IMR-90 (cell line): Measurements from ENCODE around the gene DAPK3. TPM values are rescaled to one million over a fixed set of nuclear protein-coding genes. Genes with fewer than 3 reads are reported as not detected.

Experiments used
- ATAC-seq: fragments of 200-7000 bp; cut with Tn5 transposase; 2 replicates; pipeline ENCODE4 v1.9.1; 2020; ENCODE audit warnings: low read depth, mild to moderate bottlenecking, moderate library complexity
- BruUV-seq: library from RNA; stranded (reverse); fragments of 400-500 nt; replicated peaks from 2 replicates; lab custom pipeline; 2021; lab: Mats Ljungman, UMichigan
- CTCF ChIA-PET: fragments of 300-600 bp; formaldehyde crosslinking; extraction: SDS; loops from one replicate; lab custom pipeline; 2021; ENCODE audit warnings: antibody characterized with exemption; lab: Yijun Ruan, JAX
- POLR2A ChIA-PET: fragments of 300-600 bp; sonication (Branson Sonifier 250); formaldehyde crosslinking; loops from one replicate; lab custom pipeline; 2022; ENCODE audit warnings: antibody characterized with exemption; ENCODE audit not compliant: unreplicated experiment; lab: Charles Lee
- DNase-seq: peaks from one replicate; pipeline ENCODE4 v3.0.0; 2013
- H2AFZ ChIP-seq: replicated peaks from 2 replicates; pipeline ENCODE3; 2013; ENCODE audit warnings: low read length, mild to moderate bottlenecking; ENCODE audit not compliant: poor library complexity
- H2AK5ac ChIP-seq: 2 replicates; pipeline ENCODE4 v1.6.1; 2013; ENCODE audit warnings: low read depth, low read length, inconsistent platforms
- H2AK9ac ChIP-seq: replicated peaks from 2 replicates; pipeline ENCODE3; 2013; ENCODE audit warnings: mild to moderate bottlenecking, low read depth, low read length, moderate library complexity; ENCODE audit not compliant: poor library complexity
- H2BK120ac ChIP-seq: 2 replicates; pipeline ENCODE4 v1.6.1; 2013; ENCODE audit warnings: low read depth, low read length, inconsistent platforms
- H2BK15ac ChIP-seq: 3 replicates; pipeline ENCODE4 v1.6.1; 2013; ENCODE audit warnings: low read depth, low read length, inconsistent platforms
- H2BK20ac ChIP-seq: 2 replicates; pipeline ENCODE4 v1.6.1; 2013; ENCODE audit warnings: low read depth, mild to moderate bottlenecking, inconsistent platforms, low read length, moderate library complexity
- H2BK5ac ChIP-seq: 2 replicates; pipeline ENCODE4 v1.6.1; 2013; ENCODE audit warnings: mild to moderate bottlenecking, low read depth, low read length, inconsistent platforms; ENCODE audit not compliant: poor library complexity, severe bottlenecking
- H3K14ac ChIP-seq: replicated peaks from 2 replicates; pipeline ENCODE4 v1.6.1; 2013; ENCODE audit warnings: low read depth, low read length, inconsistent platforms
- H3K18ac ChIP-seq: 2 replicates; pipeline ENCODE4 v1.6.1; 2013; ENCODE audit warnings: low read depth, low read length, control low read depth
- H3K23ac ChIP-seq: 2 replicates; pipeline ENCODE4 v1.6.1; 2013; ENCODE audit warnings: low read depth, low read length, inconsistent platforms
- H3K27ac ChIP-seq: 2 replicates; pipeline ENCODE4 v1.5.1; 2013; ENCODE audit warnings: mild to moderate bottlenecking, control low read depth, low read length; ENCODE audit not compliant: insufficient read depth
- H3K27me3 ChIP-seq: 2 replicates; pipeline ENCODE4 v1.6.1; 2013; ENCODE audit warnings: low read length; ENCODE audit not compliant: control insufficient read depth, insufficient read depth
- H3K36me3 ChIP-seq: 2 replicates; pipeline ENCODE4 v1.6.1; 2013; ENCODE audit warnings: low read length, mixed read lengths; ENCODE audit not compliant: control insufficient read depth, insufficient read depth
- H3K4ac ChIP-seq: 2 replicates; pipeline ENCODE4 v1.6.1; 2013; ENCODE audit warnings: low read depth, low read length, inconsistent platforms
- H3K4me1 ChIP-seq: 2 replicates; pipeline ENCODE4 v1.6.1; 2013; ENCODE audit warnings: low read length, mixed read lengths; ENCODE audit not compliant: control insufficient read depth, insufficient read depth
- H3K4me2 ChIP-seq: 2 replicates; pipeline ENCODE4 v1.6.1; 2013; ENCODE audit warnings: low read depth, mild to moderate bottlenecking, control low read depth, low read length, moderate library complexity
- H3K4me3 ChIP-seq: 2 replicates; pipeline ENCODE4 v1.5.1; 2013; ENCODE audit warnings: low read depth, mild to moderate bottlenecking, control low read depth, low read length, moderate library complexity; ENCODE audit not compliant: insufficient read depth
- H3K56ac ChIP-seq: 2 replicates; pipeline ENCODE4 v1.6.1; 2013; ENCODE audit warnings: low read length, inconsistent platforms; ENCODE audit not compliant: insufficient read depth; ENCODE audit errors: extremely low read depth
- H3K79me1 ChIP-seq, 2 experiments: 2 replicates each; pipeline ENCODE4 v1.6.1; 2013; ENCODE audit warnings: low read length in 2 of 2, inconsistent platforms in 1 of 2, low read depth in 1 of 2
- H3K9ac ChIP-seq: 2 replicates; pipeline ENCODE4 v1.6.1; 2013; ENCODE audit warnings: low read depth, low read length, control low read depth
- H3K9me1 ChIP-seq: 2 replicates; pipeline ENCODE4 v1.6.1; 2013; ENCODE audit warnings: low read length, inconsistent platforms; ENCODE audit not compliant: insufficient read depth
- H3K9me3 ChIP-seq: 2 replicates; pipeline ENCODE4 v1.6.1; 2013; ENCODE audit warnings: low read length; ENCODE audit not compliant: control insufficient read depth, insufficient read depth
- H4K20me1 ChIP-seq: 2 replicates; pipeline ENCODE4 v1.6.1; 2013; ENCODE audit warnings: low read length, inconsistent platforms; ENCODE audit not compliant: insufficient read depth
- H4K5ac ChIP-seq: 2 replicates; pipeline ENCODE4 v1.6.1; 2013; ENCODE audit warnings: mild to moderate bottlenecking, low read depth, low read length, control low read depth
- H4K8ac ChIP-seq, 2 experiments: 2 replicates each; pipeline ENCODE4 v1.6.1; 2013; ENCODE audit warnings: low read depth in 2 of 2, low read length in 2 of 2, control low read depth in 1 of 2, inconsistent platforms in 1 of 2
- H4K91ac ChIP-seq: 2 replicates; pipeline ENCODE4 v1.6.1; 2013; ENCODE audit warnings: low read depth, low read length, inconsistent platforms; ENCODE audit not compliant: insufficient read depth
- BHLHE40 ChIP-seq: fragments of 150-350 bp; IDR thresholded peaks from 2 replicates; pipeline ENCODE4 v1.6.1; 2016; ENCODE audit warnings: mild to moderate bottlenecking, low read depth, low read length
- CEBPB ChIP-seq: IDR thresholded peaks from 2 replicates; pipeline ENCODE4 v1.6.1; 2012; ENCODE audit warnings: low read depth, low read length, improper control_type of control experiment
- CHD1 ChIP-seq: IDR thresholded peaks from 2 replicates; pipeline ENCODE4 v1.6.1; 2012; ENCODE audit warnings: low read depth, low read length, improper control_type of control experiment
- MAFK ChIP-seq: IDR thresholded peaks from 2 replicates; pipeline ENCODE4 v1.6.1; 2012; ENCODE audit warnings: low read depth, low read length, improper control_type of control experiment
- MAZ ChIP-seq: IDR thresholded peaks from 2 replicates; pipeline ENCODE4 v1.6.1; 2012; ENCODE audit warnings: low read depth, mild to moderate bottlenecking, low read length, improper control_type of control experiment, moderate library complexity, borderline replicate concordance
- MXI1 ChIP-seq: IDR thresholded peaks from 2 replicates; pipeline ENCODE4 v1.6.1; 2012; ENCODE audit warnings: low read depth, mild to moderate bottlenecking, low read length, moderate library complexity, borderline replicate concordance
- NFE2L2 ChIP-seq: fragments of 150-350 bp; IDR thresholded peaks from 2 replicates; pipeline ENCODE4 v1.6.1; 2016; ENCODE audit warnings: low read depth, mild to moderate bottlenecking, low read length
- POLR2A ChIP-seq: IDR thresholded peaks from 2 replicates; pipeline ENCODE4 v1.6.1; 2012; ENCODE audit warnings: mild to moderate bottlenecking, low read depth, low read length
- RAD21 ChIP-seq: IDR thresholded peaks from 2 replicates; pipeline ENCODE4 v1.6.1; 2012; ENCODE audit warnings: low read length, improper control_type of control experiment
- RCOR1 ChIP-seq: IDR thresholded peaks from 2 replicates; pipeline ENCODE4 v1.6.1; 2012; ENCODE audit warnings: mild to moderate bottlenecking, low read length, improper control_type of control experiment; ENCODE audit not compliant: insufficient replicate concordance
- RFX5 ChIP-seq: IDR thresholded peaks from 2 replicates; pipeline ENCODE4 v1.8.0; 2012; ENCODE audit warnings: low read depth, mild to moderate bottlenecking, low read length, moderate library complexity
- SMC3 ChIP-seq: fragments of 150-350 bp; IDR thresholded peaks from 2 replicates; pipeline ENCODE4 v1.6.1; 2016; ENCODE audit warnings: low read depth, mild to moderate bottlenecking, antibody characterized with exemption, low read length, moderate library complexity
- WGBS, 2 experiments: methylation state at CpG; one replicate each; pipeline versions ENCODE4 v1.1.5 to v1.1.7; 2013; ENCODE audit warnings: missing lambda C conversion rate in 2 of 2; ENCODE audit not compliant: insufficient read length in 1 of 2; ENCODE audit errors: extremely low coverage in 2 of 2; 5-methylcytosine and 5-hydroxymethylcytosine counted together
- dilution Hi-C: fragments of 300-500 bp; cut with HindIII; formaldehyde crosslinking; loops from one replicate; pipeline ENCODE4 v1.14.3; 2018; ENCODE audit warnings: low sequenced_read_pairs; ENCODE audit not compliant: unreplicated experiment
- in situ Hi-C: fragments of 300-500 bp; cut with MboI; formaldehyde crosslinking; loops from 3 replicates; pipeline ENCODE4 v1.14.3; 2019; ENCODE audit warnings: low sequenced_read_pairs, inconsistent platforms, mixed read lengths
- intact Hi-C: fragments of 100-400 bp; cut with micrococcal nuclease; formaldehyde crosslinking; loops from 2 replicates; pipeline ENCODE4 v1.10.0; 2022
- polyA plus RNA-seq, 3 experiments: library from polyadenylated mRNA; depleted of rRNA; stranded (reverse); fragments of >200 nt; gene quantifications; 2 replicates each; pipeline ENCODE4 v1.2.3, GENCODE V29; 2012; ENCODE audit warnings: low replicate concordance in 1 of 3
- total RNA-seq: library from RNA; depleted of rRNA; stranded (reverse); fragments of >200 nt; gene quantifications from 2 replicates; pipeline ENCODE4 v1.2.3, GENCODE V29; 2012
- TF ChIP-seq, protein P1 (sequence below): fragments of 150-350 bp; IDR thresholded peaks from 2 replicates; pipeline ENCODE4 v1.6.1; 2016; ENCODE audit warnings: low read depth, mild to moderate bottlenecking, low read length, moderate library complexity, borderline replicate concordance
- TF ChIP-seq, protein P2 (sequence below): fragments of 150-350 bp; IDR thresholded peaks from 2 replicates; pipeline ENCODE4 v1.6.1; 2017; ENCODE audit warnings: mild to moderate bottlenecking, antibody characterized with exemption, low read length, low read depth

DAPK3 gene
- total and polyA plus RNA-seq, 2 of the 4 experiments (the other 2 are of a cell fraction), result 145 to 188 TPM

DNA sequence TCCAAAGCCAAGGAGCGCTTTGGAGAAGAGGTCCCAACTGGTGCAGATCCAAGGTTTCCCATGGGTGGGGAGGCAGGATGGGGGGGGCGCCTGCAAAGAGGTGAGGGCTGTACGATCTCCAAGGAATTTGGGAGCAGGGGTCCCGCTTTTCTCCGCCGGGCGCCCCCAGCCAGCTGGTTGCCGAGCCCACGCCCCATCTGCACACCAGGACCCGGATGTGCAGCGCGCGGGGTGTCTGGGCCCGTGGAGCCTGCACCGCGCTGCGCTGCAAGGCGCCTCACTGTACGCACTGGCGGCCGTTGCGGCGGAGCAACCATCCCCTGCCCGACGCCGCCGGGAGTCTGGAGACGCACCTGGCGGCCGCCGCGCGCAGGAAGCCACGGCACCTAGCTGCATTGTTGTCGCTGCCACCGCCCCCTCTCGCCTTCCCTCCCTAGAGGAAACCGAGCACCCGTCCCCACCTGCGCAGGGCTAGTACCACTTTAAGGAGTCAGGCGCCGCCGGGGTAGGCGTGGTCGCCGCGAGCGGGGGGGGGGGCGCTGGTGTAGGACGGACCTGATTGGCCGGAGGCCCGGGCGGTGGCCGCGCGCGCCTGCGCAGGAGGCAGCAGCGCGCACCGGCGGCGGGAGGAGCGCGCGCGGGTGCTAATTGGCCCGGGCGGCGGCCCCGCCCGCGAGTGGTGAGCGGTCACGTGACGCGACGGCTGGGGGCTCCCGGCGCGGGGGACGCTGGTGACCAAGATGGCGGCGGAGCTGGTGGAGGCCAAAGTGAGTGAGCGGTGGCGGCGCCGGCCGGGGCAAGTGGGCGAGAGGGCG is 36.3 kb upstream of the DAPK3 start, which contains the start of gene PIAS4:
TSS of gene PIAS4 (plus strand) at position 716 of the 815 bp plus-strand sequence. CDS start at position 741, 25 bp downstream.
- peaks cover 43% of the 10 kb centered on the region for H4K20me1 ChIP-seq
- peak within 1 kb of the TSS; percentile 100 for H3K4me3 ChIP-seq
- peak within 1 kb of the TSS; percentile 66 for H2AK5ac ChIP-seq
- peak within 1 kb of the TSS; percentile 67 for H3K23ac ChIP-seq
- intact Hi-C loops, result loop anchor here (2.0 kb wide), 1 partner anchor 20 kb away; no protein-coding TSS in a partner anchor
- H3K79me1 ChIP-seq, result peaks cover 24 to 48% of the 10 kb centered on the region in 2 experiments
- peak within 1 kb of the TSS; percentile 60 for H3K56ac ChIP-seq
- ATAC-seq (peak; percentile 94), DNase-seq (peak; percentile 90)
- H2BK120ac ChIP-seq, result no peak within 1 kb of the TSS
- in situ Hi-C loops, result no loop called here
- no TSS peak for BruUV-seq
- H3K18ac ChIP-seq, result peak within 1 kb of the TSS; percentile 37; the same call in 1 of the 2 replicates
- peaks cover 2% of the 10 kb centered on the region; the same call in 1 of the 2 replicates for H3K36me3 ChIP-seq
- H2BK20ac ChIP-seq, result no peak within 1 kb of the TSS
- H2BK5ac ChIP-seq, result peak within 1 kb of the TSS; percentile 84
- peak within 1 kb of the TSS; percentile 77 to 88 for H4K8ac ChIP-seq
- H2AK9ac ChIP-seq, result peak within 1 kb of the TSS; percentile 95
- H4K5ac ChIP-seq, result peak within 1 kb of the TSS; percentile 94
- H3K27me3 ChIP-seq, result no peaks in the 10 kb centered on the region
- H3K14ac ChIP-seq, result peak within 1 kb of the TSS; percentile 83
- H3K4ac ChIP-seq, result peak within 1 kb of the TSS; percentile 78
- dilution Hi-C loops, result no loop called here
- CTCF ChIA-PET, result interaction anchor here (0.7 to 1.5 kb wide), 2 partner anchors 20 to 34 kb away, joined by 4 to 5 read pairs; no protein-coding TSS in a partner anchor
- POLR2A ChIA-PET, result interaction anchor here (0.6 to 0.8 kb wide), 2 partner anchors 19 to 22 kb away, joined by 3 to 5 read pairs; partner anchors contain the start of gene EEF2
- no peak within 1 kb of the TSS for H2BK15ac ChIP-seq
- H3K9me3 ChIP-seq, result no peaks in the 10 kb centered on the region
- peak within 1 kb of the TSS; percentile 86 for H3K9ac ChIP-seq
- H2AFZ ChIP-seq, result peak within 1 kb of the TSS; percentile 98
- WGBS, 2 experiments, result 0% methylated on average over 35 of the region's 91 CpGs; no CpG with 5 or more reads in 1 of the 2 experiments
- peak within 1 kb of the TSS; percentile 66; the same call in 1 of the 2 replicates for H4K91ac ChIP-seq
- no peaks in the 10 kb centered on the region for H3K9me1 ChIP-seq
- peak within 1 kb of the TSS; percentile 85 for H3K27ac ChIP-seq
- peaks cover 24% of the 10 kb centered on the region for H3K4me1 ChIP-seq
- H3K4me2 ChIP-seq, result peak within 1 kb of the TSS; percentile 100
- TF ChIP-seq BHLHE40, result peak; percentile 81
- TF ChIP-seq MAFK, result no peak
- peak; percentile 52; the same call in 1 of the 2 replicates for TF ChIP-seq POLR2A
- no peak for TF ChIP-seq RFX5
- TF ChIP-seq MXI1, result peak; percentile 27; the same call in 1 of the 2 replicates
- TF ChIP-seq, protein P1, sequence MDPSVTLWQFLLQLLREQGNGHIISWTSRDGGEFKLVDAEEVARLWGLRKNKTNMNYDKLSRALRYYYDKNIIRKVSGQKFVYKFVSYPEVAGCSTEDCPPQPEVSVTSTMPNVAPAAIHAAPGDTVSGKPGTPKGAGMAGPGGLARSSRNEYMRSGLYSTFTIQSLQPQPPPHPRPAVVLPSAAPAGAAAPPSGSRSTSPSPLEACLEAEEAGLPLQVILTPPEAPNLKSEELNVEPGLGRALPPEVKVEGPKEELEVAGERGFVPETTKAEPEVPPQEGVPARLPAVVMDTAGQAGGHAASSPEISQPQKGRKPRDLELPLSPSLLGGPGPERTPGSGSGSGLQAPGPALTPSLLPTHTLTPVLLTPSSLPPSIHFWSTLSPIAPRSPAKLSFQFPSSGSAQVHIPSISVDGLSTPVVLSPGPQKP, result no peak
- no peak for TF ChIP-seq NFE2L2
- no peak for TF ChIP-seq RCOR1
- no peak for TF ChIP-seq SMC3
- TF ChIP-seq RAD21, result no peak
- TF ChIP-seq CEBPB, result no peak
- no peak for TF ChIP-seq CHD1
- TF ChIP-seq MAZ, result peak; percentile 99
- TF ChIP-seq, protein P2, sequence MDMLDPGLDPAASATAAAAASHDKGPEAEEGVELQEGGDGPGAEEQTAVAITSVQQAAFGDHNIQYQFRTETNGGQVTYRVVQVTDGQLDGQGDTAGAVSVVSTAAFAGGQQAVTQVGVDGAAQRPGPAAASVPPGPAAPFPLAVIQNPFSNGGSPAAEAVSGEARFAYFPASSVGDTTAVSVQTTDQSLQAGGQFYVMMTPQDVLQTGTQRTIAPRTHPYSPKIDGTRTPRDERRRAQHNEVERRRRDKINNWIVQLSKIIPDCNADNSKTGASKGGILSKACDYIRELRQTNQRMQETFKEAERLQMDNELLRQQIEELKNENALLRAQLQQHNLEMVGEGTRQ, result peak; percentile 98
